Psoas muscle (tissue), 8 donors: ENCODE data around the gene PEX26. TPM values are rescaled to one million over a fixed set of nuclear protein-coding genes. Genes with fewer than 3 reads are reported as not detected.
A peak's percentile ranks its signal among the peaks of the same experiment; 100 is the strongest.

Experiments
- ATAC-seq, 4 donors: fragments of 200-7000 bp; cut with Tn5 transposase; one replicate each; pipeline ENCODE4 v1.9.1; 2020; ENCODE audit warnings: moderate library complexity in 3 of 4, mild to moderate bottlenecking in 2 of 4
- DNase-seq, 2 donors: peaks; one replicate each; pipeline ENCODE4 v3.0.0-alpha.2; 2020
- H3K27ac ChIP-seq: fragments of 200-600 bp; one replicate; pipeline ENCODE4 v1.8.0; 2022
- H3K27me3 ChIP-seq, 3 donors: fragments of 200-600 bp in 1 of 3; one replicate each; pipeline versions ENCODE4 v1.6.1 to v1.8.0; 2013 to 2022; ENCODE audit warnings: low read length in 2 of 3, mild to moderate bottlenecking in 2 of 3, moderate library complexity in 1 of 3; ENCODE audit not compliant: insufficient read depth in 3 of 3
- H3K36me3 ChIP-seq, 2 donors: fragments of 200-600 bp in 1 of 2; one replicate each; pipeline versions ENCODE4 v1.6.1 to v1.8.0; 2013 to 2022; ENCODE audit warnings: low read depth in 1 of 2, mild to moderate bottlenecking in 1 of 2, moderate library complexity in 1 of 2; ENCODE audit not compliant: insufficient read depth in 1 of 2
- H3K4me1 ChIP-seq: fragments of 200-600 bp; one replicate; pipeline ENCODE4 v1.8.0; 2022
- H3K4me3 ChIP-seq: fragments of 200-600 bp; one replicate; pipeline ENCODE4 v1.8.0; 2022; ENCODE audit warnings: mild to moderate bottlenecking
- H3K9me3 ChIP-seq: fragments of 200-600 bp; one replicate; pipeline ENCODE4 v1.8.0; 2022
- WGBS, 3 donors: extraction: QIAGEN DNeasy Blood & Tissue Kit; methylation state at CpG; one replicate each; pipeline versions ENCODE4 v1.1.6 to v1.1.7; 2013; 5-methylcytosine and 5-hydroxymethylcytosine counted together
- intact Hi-C, 2 donors: fragments of 100-400 bp; cut with DNase I; formaldehyde crosslinking; loops; one replicate each; pipeline versions ENCODE4 v1.11.0 to v1.14.2; 2022
- polyA plus RNA-seq, 3 donors: library from polyadenylated mRNA; stranded (reverse); fragments of 200-250 nt; gene quantifications; one replicate each; pipeline ENCODE4 v1.2.3, GENCODE V29; 2013
- total RNA-seq, 4 donors: library from RNA; stranded (reverse); fragmentation: NEBNext Ultra II Directional in 2 of 4; extraction: Animal tissue kit (Norgen Biotek cat#: 25700) in 2 of 4; gene quantifications; one replicate each; pipeline versions ENCODE4 v1.2.1 to v1.2.4, GENCODE V29; 2021 to 2023
- TF ChIP-seq, protein P1 (sequence below): fragments of 200-600 bp; IDR thresholded peaks from one replicate; pipeline ENCODE4 v1.8.0; 2022; ENCODE audit warnings: antibody characterized with exemption
- donor health status: healthy with polysubstance abuse.
- donor health status: DM: no; HTN: no; CAD: no; lungs with moderate emphysema.
- donor health status: Bipolar disorder and iron deficiency.
- donor health status: healthy.
- donor health status: DM: yes; HTN: yes; CAD: no.
- donor health status: DM: no; HTN: no; CAD: no.
- donor health status: DM: no; HTN: no; CAD: no.
- donor health status: DM: yes; HTN: yes; CAD: no.

PEX26 gene
- total and polyA plus RNA-seq, 7 donors: 11.2 to 23.4 (median 18.8) TPM

DNA sequence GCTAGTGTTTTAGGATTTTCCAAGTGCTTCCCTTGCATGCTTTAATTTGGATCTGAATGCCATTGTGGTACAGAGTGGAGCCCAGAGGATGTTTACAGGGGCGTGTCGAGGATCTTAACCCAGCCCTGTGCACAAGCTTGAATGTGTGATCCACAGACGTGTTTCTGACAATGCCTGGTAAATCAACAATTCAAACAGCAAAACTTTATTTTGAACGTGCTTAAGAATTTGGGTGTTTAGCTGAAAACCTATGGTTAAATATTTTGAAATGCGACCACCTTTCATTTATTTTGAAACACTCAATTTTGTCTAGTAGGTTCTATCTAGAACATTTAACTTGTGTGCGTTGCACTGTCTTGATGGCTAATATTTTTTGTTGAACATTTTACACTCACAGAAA is 34.6 kb downstream of the PEX26 start:
- H3K9me3 ChIP-seq: no peaks in the 10 kb centered on the region
- ATAC-seq (no peak), DNase-seq (no peak)
- no peaks in the 10 kb centered on the region for H3K36me3 ChIP-seq
- H3K27me3 ChIP-seq: no peaks in the 10 kb centered on the region
- peaks cover 64% of the 10 kb centered on the region for H3K4me1 ChIP-seq
- WGBS, 3 donors: 40 to 65% (median 47%) methylated on average over 6 of the region's 6 CpGs
- intact Hi-C loops: no loop called here
- TF ChIP-seq, protein P1, sequence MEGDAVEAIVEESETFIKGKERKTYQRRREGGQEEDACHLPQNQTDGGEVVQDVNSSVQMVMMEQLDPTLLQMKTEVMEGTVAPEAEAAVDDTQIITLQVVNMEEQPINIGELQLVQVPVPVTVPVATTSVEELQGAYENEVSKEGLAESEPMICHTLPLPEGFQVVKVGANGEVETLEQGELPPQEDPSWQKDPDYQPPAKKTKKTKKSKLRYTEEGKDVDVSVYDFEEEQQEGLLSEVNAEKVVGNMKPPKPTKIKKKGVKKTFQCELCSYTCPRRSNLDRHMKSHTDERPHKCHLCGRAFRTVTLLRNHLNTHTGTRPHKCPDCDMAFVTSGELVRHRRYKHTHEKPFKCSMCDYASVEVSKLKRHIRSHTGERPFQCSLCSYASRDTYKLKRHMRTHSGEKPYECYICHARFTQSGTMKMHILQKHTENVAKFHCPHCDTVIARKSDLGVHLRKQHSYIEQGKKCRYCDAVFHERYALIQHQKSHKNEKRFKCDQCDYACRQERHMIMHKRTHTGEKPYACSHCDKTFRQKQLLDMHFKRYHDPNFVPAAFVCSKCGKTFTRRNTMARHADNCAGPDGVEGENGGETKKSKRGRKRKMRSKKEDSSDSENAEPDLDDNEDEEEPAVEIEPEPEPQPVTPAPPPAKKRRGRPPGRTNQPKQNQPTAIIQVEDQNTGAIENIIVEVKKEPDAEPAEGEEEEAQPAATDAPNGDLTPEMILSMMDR: no peak
- peak overlapping the region; percentile 92 for H3K27ac ChIP-seq
- H3K4me3 ChIP-seq: peak overlapping the region; percentile 84

DNA sequence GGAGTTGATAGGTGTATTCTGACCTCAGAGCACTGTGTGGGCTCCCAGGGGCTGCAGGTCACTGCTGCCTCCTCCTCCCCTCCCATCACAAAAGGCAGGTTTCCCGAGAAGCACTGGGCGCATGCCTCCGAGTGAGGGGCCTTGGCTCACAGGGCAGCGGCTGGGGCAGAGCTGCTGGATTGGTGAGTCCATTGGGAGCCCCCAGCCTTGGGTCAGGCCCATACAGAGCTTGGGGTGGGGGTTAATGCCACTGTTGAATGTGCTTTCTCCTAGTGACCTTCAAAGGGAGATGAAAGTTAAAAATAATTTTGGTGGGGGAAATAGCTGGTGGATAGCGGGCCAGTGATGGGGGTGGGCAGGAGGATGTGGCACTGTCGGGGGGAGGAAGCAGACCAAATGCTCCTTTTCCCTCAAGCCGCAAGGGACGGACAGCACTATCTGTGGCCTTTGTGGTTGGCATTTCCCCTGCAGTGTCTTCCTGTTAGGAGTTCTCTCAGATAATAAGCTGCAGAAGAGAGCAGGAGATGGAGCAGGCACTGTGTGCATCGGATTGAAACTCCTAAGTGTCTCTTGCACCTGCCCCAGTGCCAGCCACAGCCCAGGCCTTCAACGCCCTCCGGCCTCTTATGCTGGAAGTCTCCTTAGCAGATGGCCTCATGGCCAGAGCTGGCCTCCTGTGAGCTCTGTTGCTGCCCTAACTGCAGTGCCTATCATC is 36.0 kb downstream of the PEX26 start:
- no peaks in the 10 kb centered on the region for H3K27me3 ChIP-seq
- no peak for ATAC-seq
- H3K4me3 ChIP-seq: peak overlapping the region; percentile 84
- TF ChIP-seq, protein P1: no peak
- peaks cover 77% of the 10 kb centered on the region for H3K4me1 ChIP-seq
- 40 to 69% (median 45%) methylated on average over 11 of the region's 11 CpGs for WGBS, 3 donors
- H3K9me3 ChIP-seq: no peaks in the 10 kb centered on the region
- H3K36me3 ChIP-seq: no peaks in the 10 kb centered on the region
- intact Hi-C loops: no loop called here
- no peak for DNase-seq
- peak overlapping the region; percentile 92 for H3K27ac ChIP-seq

DNA sequence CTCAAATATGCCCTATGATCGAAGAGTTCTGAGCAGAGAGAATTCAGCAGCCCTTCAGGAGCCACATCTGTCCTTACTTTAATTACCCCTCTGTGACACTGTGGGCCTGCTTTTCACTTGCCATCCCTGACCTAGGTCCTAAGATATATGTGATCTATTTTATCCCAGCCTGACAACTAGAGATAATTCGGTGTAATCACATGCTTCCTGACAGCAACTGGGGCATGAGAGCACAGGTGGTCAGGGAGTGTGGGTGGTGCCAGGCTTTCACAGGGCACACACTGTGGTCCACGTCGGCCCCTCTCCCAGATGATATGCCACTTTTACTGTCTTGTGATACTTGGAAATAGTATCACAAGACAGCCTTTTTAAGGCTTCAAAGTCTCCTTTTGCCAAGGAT is 36.7 kb downstream of the PEX26 start:
- DNase-seq (no peak), ATAC-seq (peak; percentile 9 to 51 (median 24))
- Histone ChIP-seq H3K9me3 (no peaks in the 10 kb centered on the region), H3K27me3 (no peaks in the 10 kb centered on the region), H3K4me3 (peak overlapping the region; percentile 84), H3K4me1 (peaks cover 83% of the 10 kb centered on the region), H3K36me3 (no peaks in the 10 kb centered on the region), H3K27ac (peak overlapping the region; percentile 92)
- TF ChIP-seq, protein P1: no peak
- intact Hi-C loops: no loop called here
- 14 to 25% (median 14%) methylated on average over 4 of the region's 4 CpGs for WGBS, 3 donors

DNA sequence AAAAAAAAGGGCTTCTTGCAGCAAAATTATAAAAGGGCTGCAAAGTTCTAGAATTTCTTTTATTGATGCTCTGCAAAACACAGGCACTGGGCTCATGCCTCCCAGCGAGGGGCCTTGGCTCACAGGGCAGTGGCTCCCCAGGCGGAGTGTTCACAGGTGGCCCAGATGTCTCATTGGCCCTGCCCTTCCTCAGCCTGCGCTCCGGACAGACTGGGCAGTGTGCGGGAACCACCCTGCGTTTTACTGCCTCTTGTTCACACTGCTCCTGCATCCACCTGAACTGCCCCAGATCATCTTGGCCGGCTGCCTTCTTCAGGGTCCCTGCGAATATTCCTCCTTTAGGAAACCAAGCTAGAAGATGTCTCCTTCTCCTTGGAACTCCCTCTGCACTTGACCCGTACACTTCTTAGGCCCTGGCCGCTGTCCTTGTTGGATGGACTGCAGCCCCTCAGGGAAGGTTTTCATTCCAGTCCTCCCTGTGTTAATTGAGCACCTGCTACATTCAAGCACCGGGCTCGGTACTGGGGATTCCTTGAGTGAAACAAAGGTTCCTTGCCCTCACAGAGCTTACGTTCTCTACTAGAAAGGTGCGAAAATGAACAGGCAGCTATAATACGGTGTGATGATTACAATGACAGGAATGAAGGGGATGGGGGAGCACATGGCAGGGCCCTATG is 37.3 kb downstream of the PEX26 start:
- H3K4me3 ChIP-seq: peak overlapping the region; percentile 11
- peak overlapping the region; percentile 92 for H3K27ac ChIP-seq
- 47 to 64% (median 52%) methylated on average over 15 of the region's 15 CpGs for WGBS, 3 donors
- TF ChIP-seq, protein P1: no peak
- H3K36me3 ChIP-seq: no peaks in the 10 kb centered on the region
- peaks cover 84% of the 10 kb centered on the region for H3K4me1 ChIP-seq
- DNase-seq: no peak
- intact Hi-C loops: no loop called here
- no peaks in the 10 kb centered on the region for H3K9me3 ChIP-seq
- no peaks in the 10 kb centered on the region for H3K27me3 ChIP-seq
- ATAC-seq: no peak
